Adrenal gland (tissue), 5 donors: ENCODE results near the gene GJC2.

Experiments
- POLR2A ChIP-seq, 2 donors: fragments of 450-650 bp; IDR thresholded peaks; one replicate each; pipeline ENCODE4 v1.6.1; 2017; ENCODE audit warnings: antibody characterized with exemption in 2 of 2, mild to moderate bottlenecking in 2 of 2, moderate library complexity in 1 of 2
- TF ChIP-seq, protein P1 (sequence below), 6 experiments: fragments of 450-650 bp in 4 of 6; fragments of 200-600 bp in 2 of 6; sonication (generic) in 1 of 6; IDR thresholded peaks; 1 replicate in 5 of 6; 2 replicates in 1 of 6; pipeline versions ENCODE4 v1.5.1 to v1.8.0; 2016 to 2021; ENCODE audit warnings: antibody characterized with exemption in 6 of 6, mild to moderate bottlenecking in 2 of 6, moderate library complexity in 1 of 6
- donor health status: DM: no; HTN: no; CAD: no.

DNA sequence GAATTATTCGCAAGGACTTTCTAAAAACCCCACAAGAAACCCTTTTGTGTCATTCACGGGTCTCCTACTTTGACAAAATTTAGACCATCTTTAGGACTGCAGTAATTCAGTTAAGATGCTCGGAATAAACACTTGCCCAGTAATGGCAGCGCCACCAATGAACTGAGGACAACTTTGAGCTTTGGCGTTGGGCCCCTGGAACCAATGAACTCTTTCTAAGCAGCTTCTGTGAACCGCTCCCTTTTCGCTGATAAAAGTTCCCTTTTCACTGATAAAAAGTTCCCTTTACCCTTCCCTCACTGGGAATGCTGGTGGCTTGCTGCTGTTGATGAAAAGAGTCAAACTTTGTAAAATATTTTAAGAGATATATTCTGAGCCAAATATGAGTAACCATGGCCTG lies 39.2 kb upstream of the GJC2 start:
- TF ChIP-seq, protein P1, sequence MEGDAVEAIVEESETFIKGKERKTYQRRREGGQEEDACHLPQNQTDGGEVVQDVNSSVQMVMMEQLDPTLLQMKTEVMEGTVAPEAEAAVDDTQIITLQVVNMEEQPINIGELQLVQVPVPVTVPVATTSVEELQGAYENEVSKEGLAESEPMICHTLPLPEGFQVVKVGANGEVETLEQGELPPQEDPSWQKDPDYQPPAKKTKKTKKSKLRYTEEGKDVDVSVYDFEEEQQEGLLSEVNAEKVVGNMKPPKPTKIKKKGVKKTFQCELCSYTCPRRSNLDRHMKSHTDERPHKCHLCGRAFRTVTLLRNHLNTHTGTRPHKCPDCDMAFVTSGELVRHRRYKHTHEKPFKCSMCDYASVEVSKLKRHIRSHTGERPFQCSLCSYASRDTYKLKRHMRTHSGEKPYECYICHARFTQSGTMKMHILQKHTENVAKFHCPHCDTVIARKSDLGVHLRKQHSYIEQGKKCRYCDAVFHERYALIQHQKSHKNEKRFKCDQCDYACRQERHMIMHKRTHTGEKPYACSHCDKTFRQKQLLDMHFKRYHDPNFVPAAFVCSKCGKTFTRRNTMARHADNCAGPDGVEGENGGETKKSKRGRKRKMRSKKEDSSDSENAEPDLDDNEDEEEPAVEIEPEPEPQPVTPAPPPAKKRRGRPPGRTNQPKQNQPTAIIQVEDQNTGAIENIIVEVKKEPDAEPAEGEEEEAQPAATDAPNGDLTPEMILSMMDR (IDR thresholded peaks at IDR 0.05) = no peak
- TF ChIP-seq POLR2A (IDR thresholded peaks at IDR 0.05) = no peak
